HG02970 (cell line): Measurements from ENCODE around the gene GJC2.
"Not testable (repeated sequence)": the region's sequence is repeated elsewhere in the genome, so short reads cannot be mapped to it uniquely, and the experiment has no call there.

Source experiments
- ATAC-seq: cut with Tn5 transposase; IDR thresholded peaks from one replicate; pipeline ENCODE4 v1.9.1; 2021; ENCODE audit warnings: mild to moderate bottlenecking, moderate library complexity, moderate number of reproducible peaks; ENCODE audit not compliant: unreplicated experiment, low FRiP score

Gene GJC2

GRCh38 chr1:228149406-228150119, at the start of gene GJC2:
GJC2 (plus strand) TSS chr1:228149930; CDS start chr1:228157759, 7,829 bp downstream.
- ATAC-seq, result no peak

GRCh38 chr1:228100822-228101613, 48.7 kb upstream of the GJC2 start:
- no peak for ATAC-seq

GRCh38 chr1:228101614-228101993, 48.1 kb upstream of the GJC2 start:
- ATAC-seq, result no peak

- ATAC-seq, result no peak
Observed at GRCh38 chr1:228101994-228102790, 47.5 kb upstream of the GJC2 start.

- peak; percentile 66 for ATAC-seq
Observed at GRCh38 chr1:228102791-228103620, 46.7 kb upstream of the GJC2 start, which contains the start of gene C1orf35. C1orf35 (minus strand) TSS chr1:228103325; CDS start chr1:228103227, 98 bp downstream.

- ATAC-seq, result no peak
Observed at GRCh38 chr1:228104526-228105269, 45.0 kb upstream of the GJC2 start.

- no peak for ATAC-seq
Observed at GRCh38 chr1:228105270-228105995, 44.3 kb upstream of the GJC2 start.

- ATAC-seq, result no peak
Observed at GRCh38 chr1:228105996-228106799, 43.5 kb upstream of the GJC2 start.

GRCh38 chr1:228106800-228107054, 43.0 kb upstream of the GJC2 start:
- no peak for ATAC-seq

GRCh38 chr1:228107636-228108035, 42.1 kb upstream of the GJC2 start:
- no peak for ATAC-seq

GRCh38 chr1:228108055-228108690, 41.6 kb upstream of the GJC2 start:
- ATAC-seq, result no peak

- ATAC-seq, result no peak
Observed at GRCh38 chr1:228108742-228109072, 41.0 kb upstream of the GJC2 start.

- ATAC-seq, result peak; percentile 87
Observed at GRCh38 chr1:228109073-228109961, 40.4 kb upstream of the GJC2 start, which contains the start of gene MRPL55. MRPL55 (minus strand) TSS chr1:228109299; CDS start chr1:228108260, 1,039 bp downstream.

GRCh38 chr1:228109962-228110488, 39.7 kb upstream of the GJC2 start:
- no peak for ATAC-seq

- no peak for ATAC-seq
Observed at GRCh38 chr1:228110556-228110955, 39.2 kb upstream of the GJC2 start.

GRCh38 chr1:228111315-228111714, 38.4 kb upstream of the GJC2 start:
- ATAC-seq, result not testable (repeated sequence)
